Gastrocnemius medialis (tissue), 4 donors: Measurements from ENCODE around the gene RPA3.

Experiments
- CTCF ChIP-seq, 5 experiments: fragments of 450-650 bp in 3 of 5; fragments of 200-600 bp in 2 of 5; sonication (generic) in 2 of 5; IDR thresholded peaks in 4 of 5; conservative IDR thresholded peaks in 1 of 5; 1 replicate in 4 of 5; 2 replicates in 1 of 5; pipeline ENCODE4 v1.5.1; 2016 to 2019; ENCODE audit warnings: antibody characterized with exemption in 5 of 5, mild to moderate bottlenecking in 3 of 5, moderate library complexity in 3 of 5
- POLR2A ChIP-seq, 2 donors: fragments of 450-650 bp; IDR thresholded peaks; one replicate each; pipeline ENCODE4 v1.6.1; 2017; ENCODE audit warnings: antibody characterized with exemption in 2 of 2, mild to moderate bottlenecking in 2 of 2, moderate library complexity in 2 of 2

- TF ChIP-seq CTCF (IDR thresholded peaks at IDR 0.05 in 4 of 5, conservative IDR thresholded peaks at IDR 0.05 in 1 of 5) (no peak), POLR2A (IDR thresholded peaks at IDR 0.05) (no peak)
Observed at GRCh38 chr7:7662527-7662926, 55.9 kb downstream of the RPA3 start.
